HEK293 (cell line): ENCODE measurements around the gene QRICH1.

Source experiments
- CTCF ChIA-PET: fragments of 350-600 bp; formaldehyde crosslinking; extraction: SDS; loops from one replicate; lab custom pipeline; 2021; ENCODE audit warnings: antibody characterized with exemption; lab: Yijun Ruan, JAX
- POLR2A ChIA-PET: fragments of 300-600 bp; formaldehyde crosslinking; extraction: SDS; loops from one replicate; lab custom pipeline; 2020; ENCODE audit warnings: antibody characterized with exemption, inconsistent platforms; lab: Yijun Ruan, JAX
- H3K27ac ChIP-seq: fragments of 200-500 bp; sonication (Bioruptor generic); 2 replicates; pipeline ENCODE4 v1.5.1; 2014; ENCODE audit warnings: low read depth, low read length, control low read depth, inconsistent platforms; ENCODE audit errors: extremely low read depth
- H3K36me3 ChIP-seq, 2 experiments: fragments of 200-500 bp in 1 of 2; sonication (Bioruptor generic) in 1 of 2; 1 replicate in 1 of 2; 2 replicates in 1 of 2; pipeline ENCODE4 v1.5.1; 2014 to 2017; ENCODE audit warnings: inconsistent platforms in 2 of 2, low read length in 2 of 2; ENCODE audit not compliant: control insufficient read depth in 2 of 2, insufficient read depth in 1 of 2
- H3K4me1 ChIP-seq: fragments of 200-500 bp; sonication (Bioruptor generic); 2 replicates; pipeline ENCODE4 v1.5.1; 2014; ENCODE audit warnings: mild to moderate bottlenecking, low read length, inconsistent platforms; ENCODE audit not compliant: control insufficient read depth, insufficient read depth
- H3K4me3 ChIP-seq: 2 replicates; pipeline ENCODE4 v1.5.1; 2011; ENCODE audit warnings: low read depth, mild to moderate bottlenecking, control low read depth, low read length, moderate library complexity
- H3K9me3 ChIP-seq: fragments of 200-500 bp; sonication (Bioruptor generic); 2 replicates; pipeline ENCODE4 v1.5.1; 2014; ENCODE audit warnings: low read depth, low read length, inconsistent platforms; ENCODE audit not compliant: control insufficient read depth, insufficient read depth
- HOXC10 ChIP-seq: sonication (generic); formaldehyde crosslinking; IDR thresholded peaks from 2 replicates; pipeline ENCODE4 v1.8.1; 2023; ENCODE audit warnings: mild to moderate bottlenecking, missing genetic modification reagents
- INSM2 ChIP-seq: fragments of 450-650 bp; formaldehyde crosslinking; IDR thresholded peaks from 2 replicates; pipeline ENCODE4 v1.5.1; 2016; ENCODE audit warnings: missing biosample characterization, missing genetic modification characterization
- KLF1 ChIP-seq: fragments of 450-650 bp; formaldehyde crosslinking; IDR thresholded peaks from 2 replicates; pipeline ENCODE4 v1.5.1; 2016; ENCODE audit warnings: missing biosample characterization, missing genetic modification characterization
- KLF9 ChIP-seq: fragments of 450-650 bp; formaldehyde crosslinking; IDR thresholded peaks from 2 replicates; pipeline ENCODE4 v1.5.1; 2016; ENCODE audit warnings: missing biosample characterization, missing genetic modification characterization, low read depth
- REPIN1 ChIP-seq: fragments of 450-650 bp; formaldehyde crosslinking; IDR thresholded peaks from 2 replicates; pipeline ENCODE4 v1.5.1; 2017; ENCODE audit warnings: missing biosample characterization, missing genetic modification characterization, low read depth
- SCRT1 ChIP-seq: fragments of 450-650 bp; formaldehyde crosslinking; IDR thresholded peaks from 2 replicates; pipeline ENCODE4 v1.5.1; 2016; ENCODE audit warnings: missing biosample characterization, missing genetic modification characterization, borderline replicate concordance
- TRIM28 ChIP-seq: IDR thresholded peaks from 2 replicates; pipeline ENCODE4 v1.6.1; 2011; ENCODE audit warnings: low read length, control low read depth, borderline replicate concordance
- YY2 ChIP-seq: fragments of 450-650 bp; formaldehyde crosslinking; IDR thresholded peaks from 2 replicates; pipeline ENCODE4 v1.5.1; 2016; ENCODE audit warnings: missing biosample characterization, missing genetic modification characterization
- ZBTB20 ChIP-seq: fragments of 450-650 bp; formaldehyde crosslinking; IDR thresholded peaks from 2 replicates; pipeline ENCODE4 v1.5.1; 2016; ENCODE audit warnings: missing biosample characterization, missing genetic modification characterization
- ZNF114 ChIP-seq: fragments of 450-650 bp; formaldehyde crosslinking; IDR thresholded peaks from 2 replicates; pipeline ENCODE4 v1.5.0; 2017; ENCODE audit warnings: missing biosample characterization, missing genetic modification characterization
- ZNF18 ChIP-seq: fragments of 450-650 bp; formaldehyde crosslinking; IDR thresholded peaks from 2 replicates; pipeline ENCODE4 v1.5.1; 2016; ENCODE audit warnings: missing biosample characterization, missing genetic modification characterization
- ZNF211 ChIP-seq: fragments of 450-650 bp; formaldehyde crosslinking; IDR thresholded peaks from 2 replicates; pipeline ENCODE4 v1.5.1; 2016; ENCODE audit warnings: low read depth, missing biosample characterization, missing genetic modification characterization
- ZNF23 ChIP-seq: fragments of 450-650 bp; formaldehyde crosslinking; IDR thresholded peaks from 2 replicates; pipeline ENCODE4 v1.5.1; 2016; ENCODE audit warnings: missing biosample characterization, missing genetic modification characterization, borderline replicate concordance
- ZNF248 ChIP-seq: fragments of 450-650 bp; formaldehyde crosslinking; IDR thresholded peaks from 2 replicates; pipeline ENCODE4 v1.5.1; 2017; ENCODE audit warnings: missing biosample characterization, missing genetic modification characterization
- ZNF266 ChIP-seq: fragments of 450-650 bp; formaldehyde crosslinking; IDR thresholded peaks from 2 replicates; pipeline ENCODE4 v1.5.1; 2016; ENCODE audit warnings: missing biosample characterization, missing genetic modification characterization, low read depth
- ZNF37A ChIP-seq: fragments of 450-650 bp; IDR thresholded peaks from 2 replicates; pipeline ENCODE4 v1.5.1; 2018; ENCODE audit warnings: missing biosample characterization, missing genetic modification characterization
- ZNF48 ChIP-seq: fragments of 450-650 bp; formaldehyde crosslinking; IDR thresholded peaks from 2 replicates; pipeline ENCODE4 v1.5.1; 2016; ENCODE audit warnings: missing biosample characterization, missing genetic modification characterization
- ZNF521 ChIP-seq: fragments of 450-650 bp; formaldehyde crosslinking; IDR thresholded peaks from 2 replicates; pipeline ENCODE4 v1.5.1; 2017; ENCODE audit warnings: missing biosample characterization, mild to moderate bottlenecking, missing genetic modification characterization
- ZNF571 ChIP-seq: fragments of 450-650 bp; formaldehyde crosslinking; IDR thresholded peaks from 2 replicates; pipeline ENCODE4 v1.5.0; 2017; ENCODE audit warnings: missing biosample characterization, missing genetic modification characterization
- ZNF623 ChIP-seq: fragments of 450-650 bp; formaldehyde crosslinking; IDR thresholded peaks from 2 replicates; pipeline ENCODE4 v1.5.1; 2016; ENCODE audit warnings: missing biosample characterization, missing genetic modification characterization
- ZNF624 ChIP-seq: fragments of 450-650 bp; formaldehyde crosslinking; IDR thresholded peaks from 2 replicates; pipeline ENCODE4 v1.5.1; 2017; ENCODE audit warnings: missing biosample characterization, missing genetic modification characterization
- ZNF629 ChIP-seq: fragments of 450-650 bp; formaldehyde crosslinking; IDR thresholded peaks from 2 replicates; pipeline ENCODE4 v1.5.1; 2017; ENCODE audit warnings: missing biosample characterization, missing genetic modification characterization
- ZNF777 ChIP-seq: fragments of 450-650 bp; formaldehyde crosslinking; IDR thresholded peaks from 2 replicates; pipeline ENCODE4 v1.5.1; 2017; ENCODE audit warnings: missing biosample characterization, missing genetic modification characterization, borderline replicate concordance
- ZNF785 ChIP-seq: fragments of 450-650 bp; formaldehyde crosslinking; IDR thresholded peaks from 2 replicates; pipeline ENCODE4 v1.5.1; 2016; ENCODE audit warnings: missing biosample characterization, missing genetic modification characterization
- ZSCAN4 ChIP-seq: fragments of 450-650 bp; formaldehyde crosslinking; IDR thresholded peaks from 2 replicates; pipeline ENCODE4 v1.5.1; 2017; ENCODE audit warnings: missing biosample characterization, missing genetic modification characterization
- ZXDB ChIP-seq: fragments of 450-650 bp; formaldehyde crosslinking; IDR thresholded peaks from 2 replicates; pipeline ENCODE4 v1.5.1; 2016; ENCODE audit warnings: missing biosample characterization, missing genetic modification characterization

Gene QRICH1

GRCh38 chr3:49104052-49104426, 10.2 kb upstream of the QRICH1 start (continued):
- TF ChIP-seq HOXC10 (no peak), ZNF114 (no peak), ZNF248 (tag by site-specific recombination) (no peak), ZNF777 (tag by site-specific recombination) (no peak), ZNF37A (tag by site-specific recombination) (no peak), ZXDB (no peak), YY2 (tag by site-specific recombination) (no peak)

- Histone ChIP-seq H3K4me3 (no peak overlapping the region), H3K4me1 (no peaks in the 10 kb centered on the region), H3K9me3 (no peaks in the 10 kb centered on the region), H3K27ac (no peak overlapping the region), H3K36me3 (peaks cover 14 to 75% of the 10 kb centered on the region in 2 experiments; a peak in 2 of 3 replicates)
- no peak for TF ChIP-seq ZNF23 (tag by site-specific recombination)
- no peak for TF ChIP-seq ZNF571
- TF ChIP-seq ZNF48 (tag by site-specific recombination) = no peak
- TF ChIP-seq ZNF629 (tag by site-specific recombination) = no peak
- TF ChIP-seq REPIN1 (tag by site-specific recombination) = no peak
- TF ChIP-seq ZBTB20 (tag by site-specific recombination) = no peak
- no peak for TF ChIP-seq TRIM28
- TF ChIP-seq KLF9 (tag by site-specific recombination) = no peak
- no peak for TF ChIP-seq ZNF266 (tag by site-specific recombination)
- no peak for TF ChIP-seq KLF1
- TF ChIP-seq ZNF18 = no peak
- no peak for TF ChIP-seq ZNF521 (tag by site-specific recombination)
- POLR2A ChIA-PET = interaction anchor here (1.2 kb wide), 1 partner anchor 93 kb away, joined by 3 read pairs; the partner anchor contains the start of gene WDR6
- CTCF ChIA-PET = no interaction called here
Observed at GRCh38 chr3:49100046-49100615, 6.3 kb upstream of the QRICH1 start.

- Histone ChIP-seq H3K4me3 (no peak overlapping the region), H3K4me1 (no peaks in the 10 kb centered on the region; the same call in 1 of the 2 replicates), H3K9me3 (no peaks in the 10 kb centered on the region), H3K27ac (no peak overlapping the region), H3K36me3 (peaks cover 14 to 75% of the 10 kb centered on the region in 2 experiments; a peak in 2 of 3 replicates)
- TF ChIP-seq REPIN1 (tag by site-specific recombination) (no peak), ZSCAN4 (tag by site-specific recombination) (no peak), ZNF623 (tag by site-specific recombination) (no peak), ZBTB20 (tag by site-specific recombination) (no peak), YY2 (tag by site-specific recombination) (no peak), SCRT1 (tag by site-specific recombination) (no peak), ZNF211 (no peak), ZNF624 (tag by site-specific recombination) (no peak), ZNF48 (tag by site-specific recombination) (no peak), INSM2 (tag by site-specific recombination) (no peak), ZNF785 (tag by site-specific recombination) (no peak)
- ChIA-PET POLR2A (interaction anchor here (0.6 to 1.2 kb wide), 2 partner anchors 21 to 111 kb away, joined by 3 to 5 read pairs; partner anchors contain the start of gene USP19), CTCF (no interaction called here)
Observed at GRCh38 chr3:49098910-49099630, 5.2 kb upstream of the QRICH1 start.
